ENCODE results near the gene NEU1. TPM values are rescaled to one million over a fixed set of nuclear protein-coding genes. Genes with fewer than 3 reads are reported as not detected.

NEU1 gene
- total RNA-seq, 2 donors from 2014 or later, result 26.8 to 31.8 TPM

- intact Hi-C loops (cut with DNase I), result no loop called here
- ATAC-seq, result peak; percentile 66 to 69
- peak; percentile 84 for DNase-seq
These were observed 35.2 kb upstream of the NEU1 start, which contains the start of gene EHMT2 for GRCh38 chr6:31897612-31898382. Gene EHMT2 (minus strand): TSS chr6:31897698. CDS start chr6:31897677, 21 bp downstream.

GRCh38 chr6:31896856-31897611 lies 34.4 kb upstream of the NEU1 start:
- intact Hi-C loops (cut with DNase I), result no loop called here
- ATAC-seq (peak in 1 of 2 donors; percentile 1), DNase-seq (no peak)

GRCh38 chr6:31896493-31896855 lies 33.9 kb upstream of the NEU1 start:
- intact Hi-C loops (cut with DNase I), result no loop called here
- DNase-seq (no peak), ATAC-seq (no peak)

- intact Hi-C loops (cut with DNase I), result no loop called here
- DNase-seq, result no peak
- ATAC-seq, result no peak
These were observed 30.2 kb upstream of the NEU1 start for GRCh38 chr6:31892821-31893220.

GRCh38 chr6:31889331-31889972 lies 26.8 kb upstream of the NEU1 start:
- DNase-seq (no peak), ATAC-seq (no peak)
- intact Hi-C loops (cut with DNase I), result no loop called here

- ATAC-seq (peak; percentile 36), DNase-seq (peak; percentile 41)
- intact Hi-C loops (cut with DNase I), result no loop called here
These were observed 25.9 kb upstream of the NEU1 start for GRCh38 chr6:31888276-31889258.

GRCh38 chr6:31887173-31888007 lies 24.8 kb upstream of the NEU1 start:
- DNase-seq, result no peak
- no peak for ATAC-seq
- intact Hi-C loops (cut with DNase I), result no loop called here

- ATAC-seq, result no peak
- DNase-seq, result no peak
- intact Hi-C loops (cut with DNase I), result no loop called here
These were observed 23.9 kb upstream of the NEU1 start for GRCh38 chr6:31886541-31886991.

GRCh38 chr6:31884528-31885035 lies 22.0 kb upstream of the NEU1 start:
- DNase-seq (no peak), ATAC-seq (no peak)
- intact Hi-C loops (cut with DNase I), result no loop called here

- intact Hi-C loops (cut with DNase I), result no loop called here
- DNase-seq (no peak), ATAC-seq (no peak)
These were observed 21.1 kb upstream of the NEU1 start for GRCh38 chr6:31883676-31884075.

- ATAC-seq, result peak in 1 of 2 donors; percentile 17
These were observed 19.7 kb upstream of the NEU1 start for GRCh38 chr6:31882344-31882743.

GRCh38 chr6:31881136-31881859 lies 18.7 kb upstream of the NEU1 start:
- ATAC-seq (no peak), DNase-seq (no peak)
- intact Hi-C loops (cut with DNase I), result no loop called here

More at GRCh38 chr6:31882344-31882743, 19.7 kb upstream of the NEU1 start:
- DNase-seq, result no peak
- intact Hi-C loops (cut with DNase I), result no loop called here

- ATAC-seq, result no peak
- intact Hi-C loops (cut with DNase I), result no loop called here
- no peak for DNase-seq
These were observed 18.0 kb upstream of the NEU1 start for GRCh38 chr6:31880616-31881015.

GRCh38 chr6:31879901-31880300 lies 17.3 kb upstream of the NEU1 start:
- DNase-seq (no peak), ATAC-seq (no peak)
- intact Hi-C loops (cut with DNase I), result no loop called here

- no peak for ATAC-seq
- intact Hi-C loops (cut with DNase I), result no loop called here
- no peak for DNase-seq
These were observed 16.5 kb upstream of the NEU1 start for GRCh38 chr6:31879143-31879542.

- ATAC-seq, result no peak
- no peak for DNase-seq
- intact Hi-C loops (cut with DNase I), result no loop called here
These were observed 16.1 kb upstream of the NEU1 start, which contains the start of gene SLC44A4 for GRCh38 chr6:31878726-31879125. Gene SLC44A4 (minus strand): TSS chr6:31878997. CDS start chr6:31878980, 17 bp downstream.

- DNase-seq (no peak), ATAC-seq (no peak)
- intact Hi-C loops (cut with DNase I), result no loop called here
These were observed 15.6 kb upstream of the NEU1 start for GRCh38 chr6:31878222-31878621.
